Fibroblast of lung (primary cell): Measurements from ENCODE around the gene ATG9A.

Experiments used
- CTCF ChIP-seq, 2 donors: IDR thresholded peaks in 1 of 2; conservative IDR thresholded peaks in 1 of 2; 1 replicate in 1 of 2; 2 replicates in 1 of 2; pipeline ENCODE4 v1.5.1; 2011 to 2012; ENCODE audit warnings: low read length in 2 of 2, control low read depth in 1 of 2, inconsistent platforms in 1 of 2, low read depth in 1 of 2, mild to moderate bottlenecking in 1 of 2
- EZH2 ChIP-seq: IDR thresholded peaks from 2 replicates; pipeline ENCODE4 v1.5.1; 2012; ENCODE audit warnings: low read length, control low read depth, mild to moderate bottlenecking; ENCODE audit errors: missing control alignments

- TF ChIP-seq CTCF (conservative IDR thresholded peaks at IDR 0.05 in 1 of 2, IDR thresholded peaks at IDR 0.05 in 1 of 2; ENCODE audit: low read depth in 1 of 2, low read length in 2 of 2) (no peak), EZH2 (no peak)
These were observed 23.5 kb downstream of the ATG9A start for GRCh38 chr2:219205981-219206327.
